Non-pigmented ciliary epithelial cell (primary cell): Measurements from ENCODE around the gene SLC22A31.
A peak's percentile ranks its signal among the peaks of the same experiment; 100 is the strongest.
"Not testable (repeated sequence)": the region's sequence is repeated elsewhere in the genome, so short reads cannot be mapped to it uniquely, and the experiment has no call there.

Experiments
- DNase-seq: peaks from one replicate; pipeline ENCODE4 v3.0.0-alpha.2; 2010; ENCODE audit warnings: low read depth

SLC22A31 gene

DNA sequence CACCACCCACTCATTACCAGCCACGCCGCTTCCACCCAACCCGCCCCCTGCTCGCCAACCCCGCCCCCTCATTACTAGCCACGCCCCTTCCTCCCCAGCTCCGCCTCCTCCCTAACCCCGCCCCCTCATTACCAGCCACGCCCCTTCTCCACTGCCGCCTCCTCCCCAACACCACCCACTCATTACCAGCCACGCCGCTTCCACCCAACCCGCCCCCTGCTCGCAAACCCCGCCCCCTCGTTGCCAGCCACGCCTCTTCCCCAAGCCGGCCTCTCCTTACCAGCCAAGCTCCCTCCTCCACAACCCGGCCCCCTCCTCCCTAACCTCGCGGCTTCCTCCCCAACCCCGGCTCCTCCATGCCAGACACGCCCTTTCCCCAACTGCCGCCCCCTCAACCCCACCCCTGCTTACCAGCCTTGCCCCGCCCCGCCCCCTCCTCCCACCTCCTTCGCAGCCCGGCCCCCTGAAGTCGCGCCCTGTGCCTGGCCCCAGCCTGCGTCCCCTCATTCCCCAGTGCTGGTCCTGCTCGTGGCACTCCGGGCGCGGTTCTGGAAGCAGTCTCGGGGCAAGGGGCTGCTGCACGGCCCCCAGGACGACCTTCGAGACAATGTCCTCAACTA, 7.3 kb downstream of the SLC22A31 start:
- peak; percentile 38 for DNase-seq

DNA sequence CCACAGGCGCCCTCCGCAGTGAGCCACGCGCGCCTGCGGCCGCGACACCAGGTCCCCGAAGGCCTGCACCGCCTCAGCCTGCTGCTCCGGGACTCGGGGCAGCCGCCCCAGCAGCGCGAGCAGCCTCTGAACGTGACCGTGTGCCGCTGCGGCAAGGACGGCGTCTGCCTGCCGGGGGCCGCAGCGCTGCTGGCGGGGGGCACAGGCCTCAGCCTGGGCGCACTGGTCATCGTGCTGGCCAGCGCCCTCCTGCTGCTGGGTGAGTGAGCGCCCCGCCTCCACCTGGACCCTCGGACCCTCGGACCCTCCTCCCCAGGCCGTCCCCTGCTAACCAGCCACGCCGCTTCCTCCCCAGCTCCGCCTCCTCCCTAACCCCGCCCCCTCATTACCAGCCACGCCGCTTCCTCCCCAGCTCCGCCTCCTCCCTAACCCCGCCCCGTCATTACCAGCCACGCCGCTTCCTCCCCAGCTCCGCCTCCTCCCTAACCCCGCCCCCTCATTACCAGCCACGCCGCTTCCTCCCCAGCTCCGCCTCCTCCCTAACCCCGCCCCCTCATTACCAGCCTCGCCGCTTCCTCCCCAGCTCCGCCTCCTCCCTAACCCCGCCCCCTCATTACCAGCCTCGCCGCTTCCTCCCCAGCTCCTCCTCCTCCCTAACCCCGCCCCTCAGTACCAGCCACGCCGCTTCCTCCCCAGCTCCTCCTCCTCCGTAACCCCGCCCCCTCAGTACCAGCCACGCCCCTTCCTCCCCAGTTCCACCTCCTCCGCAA, 8.0 kb downstream of the SLC22A31 start:
- DNase-seq: peak; percentile 60

DNA sequence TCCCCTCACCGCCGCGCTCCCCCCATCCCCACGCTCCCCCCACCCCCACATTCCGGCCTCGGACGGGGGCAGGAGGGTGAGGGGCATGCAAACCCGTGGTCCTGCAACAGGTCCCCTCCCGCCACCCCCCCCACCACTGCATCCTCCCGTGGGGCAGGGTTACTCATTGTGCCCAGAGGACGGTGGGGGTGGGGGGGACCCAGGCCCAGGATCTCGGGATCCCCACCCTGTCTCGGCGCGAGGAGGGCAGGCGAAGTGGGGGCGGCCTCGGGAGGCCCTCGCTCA, 8.5 kb downstream of the SLC22A31 start:
- DNase-seq: no peak

DNA sequence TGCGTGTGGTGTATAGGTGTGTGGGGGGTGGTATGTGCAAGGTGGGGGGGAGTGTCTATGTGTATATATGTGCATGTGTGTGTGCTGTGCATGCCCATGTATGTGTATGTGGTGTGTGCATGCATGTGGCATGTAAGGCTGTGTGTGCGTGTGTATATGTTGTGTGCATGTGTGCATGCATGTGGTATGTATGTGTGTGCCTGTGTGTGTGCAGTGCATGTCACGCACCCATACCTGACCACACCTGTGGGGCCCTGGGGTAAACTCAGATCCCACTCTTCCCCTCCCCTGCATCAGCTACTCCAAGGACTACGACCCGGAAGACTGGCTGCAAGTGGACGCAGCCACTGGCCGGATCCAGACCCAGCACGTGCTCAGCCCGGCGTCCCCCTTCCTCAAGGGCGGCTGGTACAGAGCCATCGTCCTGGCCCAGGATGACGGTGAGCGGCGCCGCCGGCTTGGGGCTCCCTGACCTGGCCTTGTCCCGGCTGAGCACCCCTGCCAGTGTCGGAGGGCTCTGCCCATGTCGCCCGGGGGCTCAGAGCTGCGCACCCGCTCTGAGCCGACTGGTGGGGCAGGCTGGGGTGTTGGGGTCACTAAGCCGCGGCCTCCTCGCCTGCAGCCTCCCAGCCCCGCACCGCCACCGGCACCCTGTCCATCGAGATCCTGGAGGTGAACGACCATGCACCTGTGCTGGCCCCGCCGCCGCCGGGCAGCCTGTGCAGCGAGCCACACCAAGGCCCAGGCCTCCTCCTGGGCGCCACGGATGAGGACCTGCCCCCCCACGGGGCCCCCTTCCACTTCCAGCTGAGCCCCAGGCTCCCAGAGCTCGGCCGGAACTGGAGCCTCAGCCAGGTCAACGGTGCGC, 9.1 kb downstream of the SLC22A31 start:
- no peak for DNase-seq

DNA sequence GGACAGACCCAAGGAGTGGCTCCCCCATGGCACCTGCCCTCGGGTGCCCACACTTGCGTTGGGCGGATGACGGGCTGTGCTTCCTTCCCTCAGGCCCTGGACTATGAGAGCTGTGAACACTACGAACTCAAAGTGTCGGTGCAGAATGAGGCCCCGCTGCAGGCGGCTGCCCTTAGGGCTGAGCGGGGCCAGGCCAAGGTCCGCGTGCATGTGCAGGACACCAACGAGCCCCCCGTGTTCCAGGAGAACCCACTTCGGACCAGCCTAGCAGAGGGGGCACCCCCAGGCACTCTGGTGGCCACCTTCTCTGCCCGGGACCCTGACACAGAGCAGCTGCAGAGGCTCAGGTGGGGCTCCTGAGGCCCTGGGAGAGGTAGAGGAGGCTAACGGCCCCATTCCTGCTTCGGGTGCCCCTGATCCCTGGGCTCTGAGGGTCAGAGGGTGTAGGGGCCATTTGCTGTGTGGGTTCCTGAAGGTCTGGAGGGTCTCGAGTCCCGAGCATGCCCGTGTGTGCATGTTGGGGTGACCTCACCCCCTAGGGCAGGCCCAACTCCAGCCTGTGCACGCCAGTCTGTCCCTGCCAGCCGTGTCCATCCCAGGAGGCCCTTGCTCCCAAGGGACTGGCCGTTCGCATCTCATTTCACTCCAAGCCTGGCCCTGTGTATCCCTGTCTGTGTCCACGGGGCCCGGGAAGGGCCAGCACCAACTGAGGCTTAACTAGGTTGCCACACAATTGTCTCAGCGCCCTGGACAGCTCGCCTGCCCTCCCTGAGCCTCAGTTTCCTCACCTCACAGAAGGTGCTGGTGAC, 10.0 kb downstream of the SLC22A31 start:
- DNase-seq: no peak

DNA sequence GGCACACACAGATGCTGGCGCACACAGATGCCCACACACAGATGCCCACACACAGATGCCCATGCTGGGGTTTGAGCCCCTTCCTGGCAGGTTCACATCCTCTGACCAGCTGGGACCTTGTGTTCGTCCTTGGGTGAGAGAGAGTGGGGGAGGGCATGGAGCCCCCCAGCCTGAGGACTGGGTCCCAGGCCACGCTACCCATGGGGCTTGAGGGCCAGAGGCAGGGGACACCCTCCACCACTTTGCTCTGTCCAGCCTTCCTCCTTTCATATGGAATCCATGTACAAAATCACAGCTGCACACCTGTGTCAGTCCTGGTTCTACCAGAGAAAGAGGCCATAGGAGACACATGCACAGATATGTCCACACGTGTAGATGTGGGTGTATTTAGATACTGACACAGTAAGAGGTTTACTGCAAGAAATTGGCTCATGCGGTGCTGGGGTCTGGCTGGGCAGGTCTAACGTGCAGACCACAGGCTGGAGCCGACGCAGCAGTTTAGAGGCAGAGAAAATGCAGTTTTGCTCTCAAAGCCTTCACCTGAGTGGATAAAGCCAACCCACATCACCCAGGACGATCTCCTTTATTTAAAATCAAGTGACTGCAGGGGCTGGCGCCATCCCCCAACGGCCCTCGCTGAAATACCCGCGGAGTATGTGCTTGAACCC, 10.8 kb downstream of the SLC22A31 start:
- no peak for DNase-seq

DNA sequence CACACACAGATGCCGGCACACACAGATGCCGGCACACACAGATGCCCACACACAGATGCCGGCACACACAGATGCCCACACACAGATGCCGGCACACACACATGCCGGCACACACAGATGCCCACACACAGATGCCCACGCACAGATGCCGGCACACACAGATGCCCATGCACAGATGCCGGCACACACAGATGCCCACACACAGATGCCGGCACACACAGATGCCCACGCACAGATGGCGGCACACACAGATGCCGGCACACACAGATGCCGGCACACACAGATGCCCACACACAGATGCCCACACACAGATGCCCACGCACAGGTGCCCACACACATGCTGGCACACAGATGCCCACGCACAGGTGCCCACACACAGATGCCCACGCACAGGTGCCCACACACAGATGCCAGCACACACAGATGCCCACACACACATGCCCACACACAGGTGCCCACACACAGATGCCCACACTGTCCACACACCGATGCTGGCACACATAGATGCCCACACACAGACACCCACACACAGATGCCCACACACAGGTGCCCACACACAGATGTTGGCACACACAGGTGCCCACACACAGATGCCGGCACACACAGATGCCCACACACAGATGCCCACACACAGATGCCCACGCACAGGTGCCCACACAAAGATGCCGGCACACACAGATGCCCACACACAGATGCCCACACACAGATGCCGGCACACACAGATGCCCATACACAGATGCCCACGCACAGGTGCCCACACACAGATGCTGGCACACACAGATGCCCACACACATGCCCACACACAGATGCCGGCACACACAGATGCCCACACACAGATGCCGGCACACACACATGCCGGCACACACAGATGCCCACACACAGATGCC, 11.6 kb downstream of the SLC22A31 start:
- DNase-seq: not testable (repeated sequence)

DNA sequence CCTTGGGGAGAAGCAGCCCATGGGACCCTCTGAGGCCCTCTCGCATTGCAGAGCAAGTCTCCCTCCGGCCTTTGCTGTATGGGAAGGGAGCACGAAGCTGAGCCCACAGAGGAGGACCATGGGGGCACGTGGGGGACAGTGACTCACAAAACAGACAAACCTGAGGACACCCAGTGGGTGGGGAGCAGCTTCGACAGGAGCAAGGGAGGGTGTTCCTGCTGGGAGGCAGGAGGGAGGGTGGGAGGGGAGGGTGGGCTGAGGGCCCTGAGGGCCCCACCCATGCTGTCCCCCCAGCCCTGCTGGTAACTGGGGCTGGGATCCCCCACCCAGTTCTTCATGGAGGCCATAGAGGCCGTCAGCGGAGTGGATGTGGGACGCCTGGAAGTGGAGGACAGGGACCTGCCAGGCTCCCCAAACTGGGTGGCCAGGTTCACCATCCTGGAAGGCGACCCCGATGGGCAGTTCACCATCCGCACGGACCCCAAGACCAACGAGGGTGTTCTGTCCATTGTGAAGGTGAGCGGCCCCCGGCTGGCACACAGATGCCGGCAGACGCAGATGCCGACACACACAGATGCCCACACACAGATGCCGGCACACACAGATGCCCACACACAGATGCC, 12.5 kb downstream of the SLC22A31 start:
- DNase-seq: no peak

DNA sequence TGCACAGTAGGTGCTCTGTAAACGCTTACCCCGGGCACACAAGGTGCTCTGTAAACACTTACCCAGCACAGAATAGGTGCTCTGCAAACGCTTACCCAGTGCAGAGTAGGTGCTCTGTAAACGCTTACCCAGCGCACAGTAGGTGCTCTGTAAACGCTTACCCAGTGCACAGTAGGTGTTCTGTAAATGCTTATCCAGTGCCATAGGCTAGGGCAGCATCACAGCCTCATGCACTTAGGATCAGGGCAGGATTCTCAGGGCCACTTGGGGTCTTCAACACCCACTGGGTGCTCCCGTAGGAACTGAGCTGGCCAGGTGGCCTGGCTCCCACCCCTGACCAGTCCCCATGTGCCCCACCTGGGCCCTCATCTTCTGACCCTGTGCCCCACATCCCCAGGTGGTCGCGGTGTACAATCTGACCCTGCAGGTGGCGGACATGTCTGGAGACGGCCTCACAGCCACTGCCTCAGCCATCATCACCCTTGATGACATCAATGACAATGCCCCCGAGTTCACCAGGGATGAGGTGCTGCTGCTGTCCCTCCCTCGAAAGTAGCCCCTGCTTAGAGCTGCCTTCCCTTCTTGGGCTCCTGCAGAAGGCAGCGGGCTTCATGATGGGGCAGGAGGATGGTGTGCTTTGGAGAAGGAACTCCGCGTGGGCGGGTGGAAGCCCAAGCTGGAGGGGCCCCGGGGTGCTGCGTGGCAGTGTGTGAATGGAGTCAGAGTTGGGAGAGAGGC, 13.1 kb downstream of the SLC22A31 start:
- no peak for DNase-seq

DNA sequence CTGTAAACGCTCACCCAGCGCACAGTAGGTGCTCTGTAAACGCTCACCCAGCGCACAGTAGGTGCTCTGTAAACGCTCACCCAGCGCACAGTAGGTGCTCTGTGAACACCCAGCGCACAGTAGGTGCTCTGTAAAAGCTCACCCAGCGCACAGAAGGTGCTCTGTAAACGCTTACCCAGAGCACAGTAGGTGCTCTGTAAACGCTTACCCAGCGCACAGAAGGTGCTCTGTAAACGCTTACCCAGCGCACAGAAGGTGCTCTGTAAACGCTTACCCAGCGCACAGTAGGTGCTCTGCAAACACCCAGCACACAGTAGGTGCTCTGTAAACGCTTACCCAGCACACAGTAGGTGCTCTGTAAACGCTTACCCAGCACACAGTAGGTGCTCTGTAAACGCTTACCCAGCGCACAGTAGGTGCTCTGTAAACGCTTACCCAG, 13.7 kb downstream of the SLC22A31 start:
- not testable (repeated sequence) for DNase-seq

DNA sequence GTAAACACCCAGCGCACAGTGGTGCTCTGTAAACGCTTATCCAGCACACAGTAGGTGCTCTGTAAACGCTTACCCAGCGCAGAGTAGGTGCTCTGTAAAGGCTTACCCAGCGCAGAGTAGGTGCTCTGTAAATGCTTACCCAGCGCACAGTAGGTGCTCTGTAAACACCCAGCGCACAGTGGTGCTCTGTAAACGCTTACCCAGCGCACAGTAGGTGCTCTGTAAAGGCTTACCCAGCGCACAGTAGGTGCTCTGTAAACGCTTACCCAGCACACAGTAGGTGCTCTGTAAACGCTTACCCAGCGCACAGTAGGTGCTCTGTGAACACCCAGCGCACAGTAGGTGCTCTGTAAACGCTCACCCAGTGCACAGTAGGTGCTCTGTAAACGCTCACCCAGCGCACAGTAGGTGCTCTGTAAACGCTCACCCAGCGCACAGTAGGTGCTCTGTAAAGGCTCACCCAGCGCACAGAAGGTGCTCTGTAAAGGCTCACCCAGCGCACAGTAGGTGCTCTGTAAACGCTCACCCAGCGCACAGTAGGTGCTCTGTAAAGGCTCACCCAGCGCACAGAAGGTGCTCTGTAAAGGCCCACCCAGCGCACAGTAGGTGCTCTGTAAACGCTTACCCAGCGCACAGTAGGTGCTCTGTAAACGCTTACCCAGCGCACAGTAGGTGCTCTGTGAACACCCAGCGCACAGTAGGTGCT, 14.3 kb downstream of the SLC22A31 start:
- DNase-seq: not testable (repeated sequence)

DNA sequence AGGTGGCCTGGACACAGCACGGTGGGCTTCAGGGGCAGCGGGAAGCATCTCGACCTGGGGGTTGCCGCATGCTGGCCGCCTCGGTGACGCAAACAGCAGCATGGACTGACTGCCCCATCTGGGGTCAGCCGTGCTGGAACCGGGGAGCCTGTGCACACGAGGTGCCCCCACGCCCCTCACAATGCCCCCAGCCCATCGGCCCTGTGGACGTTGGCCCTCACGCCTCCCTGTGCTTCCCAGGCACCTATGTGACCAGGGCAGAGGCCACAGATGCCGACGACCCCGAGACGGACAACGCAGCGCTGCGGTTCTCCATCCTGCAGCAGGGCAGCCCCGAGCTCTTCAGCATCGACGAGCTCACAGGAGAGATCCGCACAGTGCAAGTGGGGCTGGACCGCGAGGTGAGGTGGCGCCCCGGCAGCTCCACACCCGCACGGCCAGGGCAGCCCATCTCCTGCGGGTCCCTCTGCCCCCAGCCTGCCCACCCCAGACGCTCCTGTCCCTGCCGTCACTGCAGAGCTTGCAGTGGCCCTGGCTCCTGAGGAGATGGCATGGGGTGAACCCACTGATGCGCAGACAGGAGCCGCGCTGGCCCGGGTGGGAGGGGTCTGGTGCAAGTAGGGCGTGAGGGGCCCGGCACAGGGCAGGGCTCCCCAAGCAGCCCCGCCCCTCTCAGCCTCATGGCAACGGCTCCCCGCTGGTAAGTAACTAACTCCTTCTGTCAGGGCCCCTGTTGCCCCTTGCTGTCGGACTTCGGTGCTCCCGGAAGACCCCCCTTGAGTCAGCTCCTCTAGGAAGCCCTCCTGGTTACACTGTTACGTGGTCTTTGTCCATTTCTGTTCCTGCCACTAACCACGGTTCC, 15.2 kb downstream of the SLC22A31 start:
- no peak for DNase-seq

DNA sequence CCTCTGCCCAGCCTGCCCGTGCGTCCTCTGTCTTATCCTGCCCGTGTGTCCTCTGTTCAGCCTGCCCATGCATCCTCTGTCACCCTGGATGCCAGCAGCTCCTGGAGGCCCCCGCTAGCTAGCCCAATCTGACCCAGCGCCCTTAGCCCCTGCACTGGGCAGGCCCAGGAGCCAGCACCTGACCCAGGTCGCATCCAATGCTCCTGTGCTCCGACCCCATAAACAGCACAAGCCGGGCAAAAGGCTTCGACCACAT, 15.7 kb downstream of the SLC22A31 start:
- no peak for DNase-seq

DNA sequence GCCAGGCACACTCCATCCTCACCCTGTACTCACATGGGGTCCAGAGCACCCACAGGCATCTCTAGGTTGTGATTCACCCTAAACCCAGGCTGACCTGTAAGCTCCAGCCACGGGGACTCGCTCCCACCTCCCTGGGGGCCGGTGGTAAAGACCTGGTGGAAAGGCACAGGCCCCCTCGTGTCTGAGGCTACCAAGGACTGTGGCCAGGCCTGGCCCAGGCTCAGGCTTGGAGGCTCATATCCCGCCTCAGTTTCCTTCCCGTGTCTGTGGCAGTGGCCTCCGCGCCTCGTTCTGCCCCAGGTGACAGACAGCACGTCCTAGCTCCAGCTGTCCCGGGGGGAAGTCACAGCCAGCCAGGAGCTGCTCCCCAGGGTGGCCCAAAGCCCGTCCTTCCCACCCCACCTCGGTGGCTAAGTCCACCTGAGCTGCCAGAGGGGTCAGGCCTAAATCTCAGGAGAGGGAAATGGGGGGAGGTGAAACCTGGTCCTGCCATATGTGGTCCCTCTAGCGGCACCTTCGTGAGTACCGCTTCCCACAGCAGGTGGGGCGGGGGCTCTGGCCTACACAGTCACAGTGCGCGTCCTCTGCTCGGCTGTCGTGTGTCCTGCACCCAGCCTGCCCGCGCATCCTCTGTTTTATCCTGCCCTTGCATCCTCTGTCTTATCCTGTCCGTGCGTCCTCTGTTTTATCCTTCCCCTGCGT, 16.2 kb downstream of the SLC22A31 start:
- DNase-seq: no peak

DNA sequence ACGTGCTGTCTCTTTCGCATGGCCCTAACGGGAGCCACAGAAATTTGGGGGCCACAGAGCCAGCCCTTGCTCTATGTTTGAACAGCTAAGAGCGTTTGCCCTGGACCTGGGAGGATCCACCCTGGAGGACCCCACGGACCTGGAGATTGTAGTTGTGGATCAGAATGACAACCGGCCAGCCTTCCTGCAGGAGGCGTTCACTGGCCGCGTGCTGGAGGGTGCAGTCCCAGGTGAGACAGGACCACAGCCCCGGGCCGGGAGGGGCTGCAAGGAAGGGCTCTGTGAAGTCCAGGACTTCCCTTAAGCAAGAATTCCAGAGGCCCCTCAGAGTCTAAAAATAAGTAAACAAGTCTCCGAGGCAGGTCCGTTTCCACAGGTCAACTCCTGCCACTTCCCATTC, 16.9 kb downstream of the SLC22A31 start:
- DNase-seq: no peak

DNA sequence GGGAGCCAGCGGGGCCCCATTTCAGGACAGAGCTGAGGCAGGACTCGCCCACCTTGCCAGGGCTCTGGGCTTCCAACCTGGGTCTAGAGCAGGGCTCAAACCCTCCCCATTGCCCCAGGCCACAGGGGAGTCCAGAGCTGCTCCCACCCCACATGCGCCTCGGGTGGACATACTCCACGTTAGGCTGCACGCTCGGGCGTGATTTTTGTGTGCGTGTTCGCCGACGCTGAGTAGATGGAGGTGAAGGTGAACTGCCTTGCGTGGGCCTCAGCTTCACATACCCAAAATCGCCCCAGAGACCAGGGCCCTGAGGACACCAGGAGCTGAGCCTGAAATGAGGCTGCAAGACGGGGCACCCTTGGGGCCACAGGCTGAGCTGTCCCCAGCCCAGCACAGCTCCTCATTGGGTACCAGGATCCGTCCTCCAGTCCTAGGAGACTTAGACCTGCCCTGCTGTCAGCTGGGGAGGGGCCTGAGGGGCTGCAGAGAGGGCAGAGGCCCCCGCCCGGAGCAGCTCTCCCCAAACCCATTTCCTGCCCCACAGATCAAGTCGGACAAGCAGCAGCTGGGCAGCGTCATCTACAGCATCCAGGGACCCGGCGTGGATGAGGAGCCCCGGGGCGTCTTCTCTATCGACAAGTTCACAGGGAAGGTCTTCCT, 20.6 kb downstream of the SLC22A31 start:
- DNase-seq: no peak

DNA sequence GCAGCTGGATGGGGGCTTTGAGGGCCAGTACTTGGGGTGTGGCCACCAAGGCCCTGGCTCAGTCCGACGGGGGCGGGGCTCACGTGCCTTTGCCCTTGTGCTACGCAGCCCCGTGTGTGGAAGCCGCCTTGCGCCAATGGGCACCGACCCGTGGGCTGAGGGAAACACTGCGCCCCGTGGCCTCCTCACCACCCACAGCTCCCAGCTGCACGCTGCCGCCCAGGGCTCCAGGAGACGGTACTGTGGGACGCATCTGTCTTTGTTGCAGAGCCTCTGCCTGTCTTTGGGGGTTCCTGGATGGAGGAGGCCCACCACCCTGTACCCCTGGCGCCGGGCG, 21.2 kb downstream of the SLC22A31 start:
- DNase-seq: no peak
